B cell (primary cell): ENCODE data around the gene MAST2. TPM values are rescaled to one million over a fixed set of nuclear protein-coding genes. Genes with fewer than 3 reads are reported as not detected.

Experiments
- ATAC-seq: fragments of 200-7000 bp; cut with Tn5 transposase; one replicate; pipeline ENCODE4 v1.10.0; 2021; ENCODE audit warnings: low read depth, mild to moderate bottlenecking, moderate number of reproducible peaks, moderate library complexity
- CTCF ChIA-PET: fragments of 350-600 bp; sonication (Branson Sonifier 250); formaldehyde crosslinking; loops from one replicate; lab custom pipeline; 2021; ENCODE audit warnings: antibody characterized with exemption, inconsistent platforms; lab: Charles Lee
- POLR2A ChIA-PET: fragments of 350-600 bp; sonication (Branson Sonifier 250); formaldehyde crosslinking; loops from one replicate; lab custom pipeline; 2021; ENCODE audit warnings: antibody characterized with exemption; lab: Charles Lee
- DNase-seq: peaks from one replicate; pipeline ENCODE4 v3.0.0; 2013
- H2AFZ ChIP-seq: 2 replicates; pipeline ENCODE4 v1.6.1; 2012; ENCODE audit warnings: mild to moderate bottlenecking, low read depth, low read length; ENCODE audit not compliant: insufficient read depth, poor library complexity, severe bottlenecking
- H3K27ac ChIP-seq, 2 donors: 1 replicate in 1 of 2; 2 replicates in 1 of 2; pipeline ENCODE4 v1.5.1; 2012 to 2013; ENCODE audit warnings: low read length in 2 of 2, mild to moderate bottlenecking in 2 of 2, moderate library complexity in 1 of 2
- H3K27me3 ChIP-seq, 4 experiments: fragments of 200-600 bp in 1 of 4; sonication (generic) in 1 of 4; replicated peaks in 1 of 4; 1 replicate in 2 of 4; 2 replicates in 2 of 4; pipeline versions ENCODE4 v1.6.1 to v1.7.0; 2013 to 2016; ENCODE audit warnings: low read length in 3 of 4, mild to moderate bottlenecking in 2 of 4, mixed read lengths in 1 of 4, moderate library complexity in 1 of 4; ENCODE audit not compliant: insufficient read depth in 4 of 4, control insufficient read depth in 3 of 4; ENCODE audit errors: control extremely low read depth in 1 of 4
- H3K36me3 ChIP-seq, 2 experiments: replicated peaks in 1 of 2; 1 replicate in 1 of 2; 2 replicates in 1 of 2; pipeline versions ENCODE4 v1.6.1 to v1.7.1; 2013; ENCODE audit warnings: low read length in 1 of 2; ENCODE audit not compliant: insufficient read depth in 2 of 2, control insufficient read depth in 1 of 2; ENCODE audit errors: control extremely low read depth in 1 of 2, extremely low read depth in 1 of 2
- H3K4me1 ChIP-seq, 2 donors: fragments of 200-600 bp in 1 of 2; sonication (generic) in 1 of 2; 1 replicate in 1 of 2; 2 replicates in 1 of 2; pipeline versions ENCODE4 v1.5.1 to v1.6.1; 2013 to 2017; ENCODE audit warnings: low read length in 2 of 2; ENCODE audit not compliant: control insufficient read depth in 2 of 2, insufficient read depth in 2 of 2
- H3K4me2 ChIP-seq: replicated peaks from 2 replicates; pipeline ENCODE3; 2012; ENCODE audit warnings: mild to moderate bottlenecking, low read depth, low read length; ENCODE audit not compliant: poor library complexity, severe bottlenecking
- H3K4me3 ChIP-seq, 5 experiments: fragments of 200-600 bp in 1 of 5; sonication (generic) in 1 of 5; 1 replicate in 3 of 5; 2 replicates in 2 of 5; pipeline versions ENCODE4 v1.5.1 to v1.7.0; 2011 to 2016; ENCODE audit warnings: low read length in 4 of 5, mild to moderate bottlenecking in 4 of 5, low read depth in 2 of 5, control low read depth in 1 of 5, moderate library complexity in 1 of 5; ENCODE audit not compliant: insufficient read depth in 1 of 5; ENCODE audit errors: control extremely low read depth in 1 of 5, extremely low read depth in 1 of 5
- H3K79me2 ChIP-seq: fragments of 200-600 bp; sonication (generic); one replicate; pipeline ENCODE4 v1.6.0; 2016; ENCODE audit warnings: low read length; ENCODE audit not compliant: control insufficient read depth, insufficient read depth
- H3K9ac ChIP-seq: fragments of 200-600 bp; sonication (generic); 2 replicates; pipeline ENCODE4 v1.6.1; 2017; ENCODE audit warnings: mild to moderate bottlenecking, low read length, moderate library complexity
- H3K9me3 ChIP-seq, 3 donors: one replicate each; pipeline versions ENCODE4 v1.6.1 to v1.7.1; 2013; ENCODE audit warnings: low read length in 2 of 3; ENCODE audit not compliant: control insufficient read depth in 2 of 3, insufficient read depth in 1 of 3; ENCODE audit errors: control extremely low read depth in 1 of 3
- H4K20me1 ChIP-seq: 2 replicates; pipeline ENCODE4 v1.6.0; 2012; ENCODE audit warnings: mild to moderate bottlenecking, low read length; ENCODE audit not compliant: insufficient read depth, control insufficient read depth, poor library complexity, severe bottlenecking
- H3K27ac Mint-ChIP-seq: one replicate; pipeline ENCODE4 v1.8.0; 2021; ENCODE audit warnings: mixed read lengths
- H3K27me3 Mint-ChIP-seq: one replicate; pipeline ENCODE4 v1.8.0; 2021; ENCODE audit warnings: mixed read lengths
- H3K4me1 Mint-ChIP-seq: one replicate; pipeline ENCODE4 v1.8.0; 2021; ENCODE audit warnings: mixed read lengths
- H3K4me3 Mint-ChIP-seq: one replicate; pipeline ENCODE4 v1.8.0; 2021; ENCODE audit warnings: mixed read lengths
- H3K9me3 Mint-ChIP-seq: one replicate; pipeline ENCODE4 v1.8.0; 2022; ENCODE audit warnings: mixed read lengths; ENCODE audit not compliant: insufficient read depth
- CTCF ChIP-seq: fragments of 200-600 bp; IDR thresholded peaks from one replicate; pipeline ENCODE4 v1.8.0; 2022; ENCODE audit warnings: antibody characterized with exemption, mild to moderate bottlenecking
- EZH2 ChIP-seq: IDR thresholded peaks from 2 replicates; pipeline ENCODE4 v1.6.1; 2012; ENCODE audit warnings: borderline replicate concordance, low read depth, mild to moderate bottlenecking, moderate library complexity, low read length; ENCODE audit not compliant: insufficient read depth, poor library complexity, severe bottlenecking
- WGBS: methylation state at CpG from one replicate; pipeline ENCODE4 v1.1.5; 2013; ENCODE audit warnings: missing lambda C conversion rate; ENCODE audit not compliant: insufficient coverage; 5-methylcytosine and 5-hydroxymethylcytosine counted together
- intact Hi-C: fragments of 100-400 bp; cut with micrococcal nuclease; formaldehyde crosslinking; loops from one replicate; pipeline ENCODE4 v1.10.0; 2022
- polyA plus RNA-seq: library from polyadenylated mRNA; depleted of rRNA; stranded (reverse); fragments of >200 nt; gene quantifications from 2 replicates; pipeline ENCODE4 v1.2.3, GENCODE V29; 2012
- total RNA-seq, 2 donors: library from RNA; stranded (reverse); fragments of 120-200 nt in 1 of 2; gene quantifications; 1 replicate in 1 of 2; 2 replicates in 1 of 2; pipeline versions ENCODE4 v1.2.3 to v1.2.4, GENCODE V29; 2013 to 2022

The MAST2 gene
- total and polyA plus RNA-seq, 2 donors (not counting 1 experiment from before 2014, with no cell fraction given) = 12.5 to 23.3 TPM

GRCh38 chr1:45971335-45971734, 167.9 kb downstream of the MAST2 start:
- Histone ChIP-seq H3K4me1 (no peaks in the 10 kb centered on the region), H3K79me2 (no peaks in the 10 kb centered on the region), H3K4me3 (no peak overlapping the region), H3K9me3 (peaks cover 0 to 3% (median 0%) of the 10 kb centered on the region in 3 donors), H3K27me3 (no peaks in the 10 kb centered on the region), H3K9ac (no peak overlapping the region), H4K20me1 (no peaks in the 10 kb centered on the region), H2AFZ (no peak overlapping the region), H3K4me2 (no peak overlapping the region), H3K36me3 (peaks cover 0 to 4% of the 10 kb centered on the region in 2 experiments), H3K27ac (no peak overlapping the region)
- Mint-ChIP-seq H3K27ac (no peak overlapping the region), H3K4me1 (no peaks in the 10 kb centered on the region), H3K9me3 (no peaks in the 10 kb centered on the region), H3K4me3 (no peak overlapping the region), H3K27me3 (no peaks in the 10 kb centered on the region)
- TF ChIP-seq CTCF (no peak), EZH2 (no peak)
- DNase-seq = no peak
- ChIA-PET CTCF (interaction anchor here (0.7 kb wide), 1 partner anchor 12 kb away, joined by 3 read pairs; no protein-coding TSS in a partner anchor), POLR2A (no interaction called here)
- ATAC-seq = no peak
- intact Hi-C loops = no loop called here
- WGBS = 86% methylated on average over 2 of the region's 3 CpGs

GRCh38 chr1:45971922-45972531, 168.6 kb downstream of the MAST2 start:
- Histone ChIP-seq H3K9ac (no peak overlapping the region), H3K4me2 (no peak overlapping the region), H3K9me3 (peaks cover 0 to 3% (median 0%) of the 10 kb centered on the region in 3 donors), H3K4me1 (no peaks in the 10 kb centered on the region), H3K27me3 (no peaks in the 10 kb centered on the region), H2AFZ (no peak overlapping the region), H3K4me3 (no peak overlapping the region), H4K20me1 (no peaks in the 10 kb centered on the region), H3K79me2 (no peaks in the 10 kb centered on the region), H3K36me3 (peaks cover 0 to 4% of the 10 kb centered on the region in 2 experiments), H3K27ac (no peak overlapping the region)
- TF ChIP-seq CTCF (no peak), EZH2 (no peak)
- DNase-seq (no peak), ATAC-seq (no peak)
- H3K27me3 Mint-ChIP-seq = no peaks in the 10 kb centered on the region
- H3K27ac Mint-ChIP-seq = no peak overlapping the region
- intact Hi-C loops = no loop called here
- H3K4me3 Mint-ChIP-seq = no peak overlapping the region
- 94% methylated on average over 2 of the region's 5 CpGs for WGBS
- ChIA-PET CTCF (no interaction called here), POLR2A (no interaction called here)
- no peaks in the 10 kb centered on the region for H3K4me1 Mint-ChIP-seq
- no peaks in the 10 kb centered on the region for H3K9me3 Mint-ChIP-seq
